ENCODE measurements around the gene NACA2. TPM values are rescaled to one million over a fixed set of nuclear protein-coding genes. Genes with fewer than 3 reads are reported as not detected.

The NACA2 gene
- total and polyA plus RNA-seq, 2 of the 8 experiments (the other 6 are each of a cell fraction or from before 2014, with no cell fraction given), result not detected

DNA sequence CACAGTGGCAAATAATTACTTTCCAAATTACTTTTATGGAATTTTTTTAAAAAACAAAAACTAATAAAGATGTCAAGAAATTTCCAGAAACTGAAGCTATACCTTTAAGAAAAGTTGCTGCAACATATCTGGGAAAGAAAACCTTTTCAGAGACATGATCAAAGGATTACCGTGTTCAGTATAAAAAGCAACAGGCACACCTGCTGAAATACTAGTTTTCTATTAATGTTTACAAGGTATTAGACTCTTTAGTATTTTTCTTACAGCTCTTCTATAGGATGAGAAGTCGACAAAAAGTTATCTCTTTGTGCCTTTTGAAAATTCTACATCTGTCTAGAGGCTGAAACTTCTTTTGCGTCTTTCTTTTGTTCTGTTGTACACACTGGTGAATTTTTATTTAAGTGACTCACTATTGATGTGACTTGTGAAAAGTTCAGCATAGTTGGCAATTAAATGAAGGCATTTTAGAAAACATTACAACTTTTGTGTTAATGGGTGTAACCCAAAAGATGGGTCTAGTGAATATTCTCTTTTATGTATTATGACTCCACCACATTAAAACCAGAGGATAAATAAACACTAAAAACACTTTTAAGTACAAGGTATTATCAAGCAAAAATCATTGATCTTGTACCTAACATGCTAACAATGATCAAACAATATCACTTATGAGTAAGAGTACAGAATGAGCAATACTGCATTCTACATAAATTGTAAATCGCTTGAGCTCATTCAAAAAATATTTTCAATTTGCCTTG, 23.8 kb downstream of the NACA2 start:
- Histone ChIP-seq H3K23ac (ENCODE audit: insufficient read length) (no peak overlapping the region), H2BK12ac (ENCODE audit: low read depth, low read length) (no peak overlapping the region), H3K27me3 (replicated peaks in 1 of 4; ENCODE audit: control insufficient read depth in 3 of 4, extremely low read depth in 1 of 4, insufficient read depth in 3 of 4, low read length in 3 of 4) (no peaks in the 10 kb centered on the region), H3K27ac (ENCODE audit: low read depth, low read length) (no peak overlapping the region), H4K8ac (ENCODE audit: extremely low read depth, insufficient read depth, low read length) (no peak overlapping the region), H3K14ac (ENCODE audit: insufficient read length) (no peak overlapping the region), H3K4me3 (ENCODE audit: extremely low read depth in 1 of 4, insufficient read depth in 2 of 4, low read depth in 3 of 4, low read length in 4 of 4) (no peak overlapping the region), H2BK15ac (ENCODE audit: low read length) (no peak overlapping the region), H2BK20ac (ENCODE audit: low read length) (no peak overlapping the region), H3K4me2 (ENCODE audit: insufficient read depth in 1 of 2, low read depth in 2 of 2, low read length in 2 of 2) (no peak overlapping the region), H3K4me1 (replicated peaks in 1 of 4; ENCODE audit: control insufficient read depth in 3 of 4, insufficient read depth in 4 of 4, low read length in 3 of 4) (no peaks in the 10 kb centered on the region), H3K79me2 (ENCODE audit: control insufficient read depth in 1 of 2, insufficient read depth in 2 of 2, low read length in 2 of 2) (no peaks in the 10 kb centered on the region), H2AFZ (ENCODE audit: low read length) (no peak overlapping the region), H2AK5ac (ENCODE audit: low read depth, low read length) (no peak overlapping the region), H4K5ac (ENCODE audit: insufficient read length, low read depth, low read length) (no peak overlapping the region), H3K9ac (replicated peaks in 1 of 4; ENCODE audit: extremely low read depth in 1 of 4, low read depth in 3 of 4, low read length in 3 of 4) (no peak overlapping the region), H2BK5ac (ENCODE audit: low read depth, low read length) (no peak overlapping the region), H3K18ac (ENCODE audit: extremely low read depth, low read length) (no peak overlapping the region), H3K23me2 (ENCODE audit: low read depth, low read length) (no peaks in the 10 kb centered on the region), H3K9me3 (ENCODE audit: insufficient read depth in 2 of 2, low read depth in 1 of 2, low read length in 1 of 2) (peaks cover 10 to 11% of the 10 kb centered on the region in 2 experiments; a peak in 2 of 4 replicates), H2BK120ac (replicated peaks; ENCODE audit: low read depth, low read length) (no peak overlapping the region), H3K36me3 (ENCODE audit: control insufficient read depth in 2 of 4, insufficient read depth in 4 of 4, low read length in 3 of 4) (no peaks in the 10 kb centered on the region), H3K79me1 (ENCODE audit: low read depth, low read length) (no peaks in the 10 kb centered on the region), H3K56ac (replicated peaks; ENCODE audit: insufficient read length, low read depth, low read length) (no peak overlapping the region), H4K20me1 (replicated peaks in 1 of 2; ENCODE audit: control insufficient read depth in 1 of 2, insufficient read depth in 2 of 2, low read length in 2 of 2) (no peaks in the 10 kb centered on the region), H3K4ac (replicated peaks; ENCODE audit: insufficient read length, low read depth, low read length) (no peak overlapping the region), H4K91ac (replicated peaks; ENCODE audit: insufficient read length, low read length) (no peak overlapping the region)
- DNase-seq (ENCODE audit: low read depth in 1 of 2, low spot score in 2 of 2) (no peak), FAIRE-seq (no peak)
- ChIA-PET POLR2A (ENCODE audit: partially characterized antibody) (no interaction called here), CTCF (ENCODE audit: partially characterized antibody) (interaction anchor here (0.6 to 0.8 kb wide), 2 partner anchors 10 to 140 kb away, joined by 3 read pairs; no protein-coding TSS in a partner anchor)
- WGBS, 2 experiments (ENCODE audit: extremely low coverage in 1 of 2, insufficient coverage in 1 of 2, insufficient read length in 1 of 2, insufficient replicate concordance in 2 of 2, low coverage in 1 of 2, low lambda C conversion rate in 2 of 2, missing lambda C conversion rate in 1 of 2), result 86% methylated on average over 4 of the region's 4 CpGs; no CpG with 5 or more reads in 1 of the 2 experiments
- TF ChIP-seq TBP (IDR thresholded peaks at IDR 0.05; ENCODE audit: low read depth, low read length), result no peak
